NCI-H1930 (cell line): ENCODE data around the gene COL6A3.
A peak's percentile ranks its signal among the peaks of the same experiment; 100 is the strongest.

Experiments used
- DNase-seq, 2 experiments: peaks; one replicate each; lab custom pipeline; 2025; lab: John Stamatoyannopoulos, UW

COL6A3 gene

DNA sequence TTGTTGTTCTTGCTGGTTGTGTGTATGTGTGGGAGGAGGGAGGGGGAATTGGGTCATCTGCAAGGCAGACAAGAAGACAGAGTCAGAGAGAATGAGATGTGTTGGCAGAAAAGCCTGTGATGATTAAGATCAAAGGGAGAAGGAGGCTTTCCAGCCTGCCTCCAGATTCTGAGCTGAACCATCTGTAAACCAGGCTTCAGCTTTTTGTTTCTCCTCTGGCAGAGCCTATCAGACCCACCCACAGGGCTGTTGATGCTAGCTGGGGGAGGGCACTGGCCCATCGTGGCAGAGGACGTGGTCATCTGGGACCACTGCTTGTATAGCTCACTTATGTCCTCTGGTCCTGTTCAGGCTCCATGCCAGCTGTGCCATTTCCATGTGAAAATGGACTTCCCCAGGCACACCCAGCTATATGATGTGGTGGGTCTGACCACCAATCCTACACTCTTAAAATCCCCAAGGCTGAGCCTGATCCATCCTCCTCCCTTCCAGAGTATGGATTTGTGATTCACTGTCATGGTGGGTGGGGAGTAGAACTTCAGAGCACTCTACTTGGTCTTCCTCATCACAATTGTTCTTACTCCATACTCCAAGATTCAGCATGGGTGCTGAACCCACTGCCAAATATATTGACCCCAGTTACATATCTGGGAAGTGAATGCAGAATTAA lies 27.8 kb upstream of the COL6A3 start:
- no peak for DNase-seq

DNA sequence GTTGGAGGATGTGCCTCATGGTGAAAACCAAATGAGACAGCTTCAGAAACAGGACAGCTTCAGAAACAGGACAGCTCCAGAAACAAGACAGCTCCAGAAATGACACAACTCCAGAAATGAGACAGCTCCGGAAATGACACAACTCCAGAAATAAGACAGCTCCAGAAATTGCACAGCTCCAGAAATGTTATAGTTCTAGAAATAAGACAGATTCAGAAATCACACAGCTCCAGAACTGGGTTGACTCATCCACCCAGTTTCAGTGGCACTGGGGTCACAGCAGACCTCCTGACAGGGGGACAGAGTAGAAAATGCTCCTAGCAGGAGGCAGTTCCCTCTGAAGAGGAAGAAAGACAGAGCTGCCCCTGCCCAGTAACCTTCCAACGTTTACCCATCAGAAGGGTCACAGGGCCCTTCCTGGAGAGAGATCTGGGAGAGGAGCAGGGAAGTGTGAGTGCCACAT lies 26.9 kb upstream of the COL6A3 start:
- no peak for DNase-seq

DNA sequence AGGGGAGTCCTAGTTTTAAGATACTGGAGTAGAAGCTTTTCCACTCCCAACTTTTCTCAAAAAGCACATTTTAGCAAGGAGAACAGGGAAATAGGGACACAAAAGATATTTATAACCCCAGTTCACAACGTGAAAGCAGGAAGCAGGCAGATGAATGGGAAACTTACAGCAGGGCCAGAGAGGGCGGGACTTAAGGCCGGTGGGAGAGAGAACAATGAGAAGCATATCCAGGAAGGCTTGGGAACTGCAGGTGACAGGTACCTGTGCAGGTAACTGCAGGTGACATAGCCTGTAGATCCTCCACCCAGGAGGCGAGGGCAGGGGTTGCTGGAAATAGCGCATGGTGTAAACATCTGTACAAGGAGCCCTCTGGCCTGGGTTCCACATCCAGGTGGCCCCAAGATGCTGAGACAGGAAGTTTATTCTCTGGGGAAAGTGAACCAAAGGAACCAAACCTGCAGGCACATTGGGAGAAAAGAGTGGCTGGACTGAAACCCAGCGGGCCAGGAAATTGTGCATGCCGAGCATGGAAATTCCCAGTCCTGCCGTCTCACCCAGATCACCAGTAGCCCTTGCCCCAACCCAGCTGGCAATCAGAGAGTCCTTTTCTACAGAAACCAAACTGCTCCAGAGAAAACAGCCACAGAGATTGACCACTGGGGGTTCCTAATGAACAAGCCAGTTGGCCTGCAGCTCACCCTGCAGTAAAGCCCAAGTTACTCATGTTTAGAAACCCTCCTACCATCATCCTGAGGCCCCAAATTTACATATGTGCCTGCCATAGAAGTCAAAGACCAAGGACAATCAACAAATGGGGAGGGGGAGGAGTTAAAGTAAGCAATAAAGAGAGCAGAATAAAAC lies 24.3 kb upstream of the COL6A3 start:
- DNase-seq, result no peak

DNA sequence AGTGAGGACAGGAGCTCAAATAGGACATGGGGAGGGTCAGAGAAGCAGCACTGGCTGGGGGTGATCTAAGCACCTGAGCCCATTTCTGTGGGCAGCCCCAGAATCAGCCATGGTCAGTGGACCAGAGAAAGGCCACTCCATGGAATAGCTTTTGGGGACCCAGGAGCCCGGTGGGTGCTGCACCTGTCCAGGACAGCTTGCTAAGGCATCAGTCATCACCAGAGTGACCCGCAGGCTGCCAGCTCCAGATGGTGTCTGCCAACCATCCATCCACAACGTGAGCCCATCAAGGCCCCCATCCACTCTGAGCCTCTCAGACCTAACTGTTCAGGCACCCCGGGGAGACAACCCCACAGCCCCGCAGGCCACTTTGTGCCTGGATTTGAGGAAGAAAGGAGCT lies 23.6 kb upstream of the COL6A3 start:
- no peak for DNase-seq

DNA sequence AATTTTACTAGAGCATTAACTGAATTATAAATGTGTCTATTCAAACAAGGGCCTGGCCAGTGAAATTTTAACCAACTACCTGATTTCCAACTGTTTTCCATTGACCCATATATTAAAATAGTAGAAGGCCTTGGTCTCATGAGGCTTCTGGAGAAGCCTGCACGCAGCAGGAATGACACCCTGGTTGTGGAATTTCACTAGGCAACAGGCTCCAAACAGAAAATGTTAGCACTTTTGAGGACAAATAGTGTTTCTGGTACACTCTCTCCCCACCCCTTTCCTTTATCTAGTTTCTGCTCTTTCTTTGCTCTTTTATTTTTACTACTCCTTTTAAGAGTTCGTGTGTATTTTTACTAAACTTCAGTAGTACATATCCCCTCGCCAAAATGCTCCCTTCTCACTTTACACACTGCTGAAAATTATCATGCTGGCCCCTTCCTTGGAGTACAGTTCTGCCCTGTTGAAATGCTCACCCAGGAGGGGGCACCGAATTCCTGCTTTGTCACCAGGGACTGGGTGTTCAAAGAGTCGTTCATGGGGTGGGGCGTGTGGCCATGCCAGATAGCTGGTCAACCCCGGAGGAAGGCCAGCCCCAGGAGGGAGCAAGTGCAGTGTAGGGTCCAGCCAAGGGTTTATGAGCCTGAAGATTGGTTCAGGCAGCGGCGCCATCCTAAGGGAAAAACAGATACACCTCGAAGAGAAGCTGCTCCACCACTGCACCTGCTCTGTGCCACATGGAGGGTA lies 22.1 kb upstream of the COL6A3 start:
- DNase-seq, result no peak

DNA sequence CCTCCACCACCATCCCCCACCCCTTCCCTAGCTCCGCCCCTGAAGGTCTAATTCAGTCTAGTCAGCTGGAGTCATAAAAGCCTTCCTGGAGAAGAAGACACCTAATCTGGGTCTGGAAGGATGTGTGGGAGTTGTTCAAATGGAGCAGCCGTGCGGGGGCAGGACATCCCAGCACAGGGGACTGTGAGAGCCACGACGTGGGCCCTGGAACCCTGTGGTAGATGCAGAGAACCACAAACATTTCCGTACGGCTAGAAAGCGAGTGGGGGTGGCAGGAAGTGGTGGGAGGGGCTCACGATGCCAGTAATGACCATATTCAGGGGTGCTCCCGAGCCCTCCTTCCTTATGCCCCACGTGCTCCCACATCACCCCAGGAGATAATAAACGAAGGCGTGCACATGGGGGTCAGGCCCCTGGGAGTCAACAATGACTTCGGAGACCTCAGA lies 20.9 kb upstream of the COL6A3 start:
- no peak for DNase-seq

DNA sequence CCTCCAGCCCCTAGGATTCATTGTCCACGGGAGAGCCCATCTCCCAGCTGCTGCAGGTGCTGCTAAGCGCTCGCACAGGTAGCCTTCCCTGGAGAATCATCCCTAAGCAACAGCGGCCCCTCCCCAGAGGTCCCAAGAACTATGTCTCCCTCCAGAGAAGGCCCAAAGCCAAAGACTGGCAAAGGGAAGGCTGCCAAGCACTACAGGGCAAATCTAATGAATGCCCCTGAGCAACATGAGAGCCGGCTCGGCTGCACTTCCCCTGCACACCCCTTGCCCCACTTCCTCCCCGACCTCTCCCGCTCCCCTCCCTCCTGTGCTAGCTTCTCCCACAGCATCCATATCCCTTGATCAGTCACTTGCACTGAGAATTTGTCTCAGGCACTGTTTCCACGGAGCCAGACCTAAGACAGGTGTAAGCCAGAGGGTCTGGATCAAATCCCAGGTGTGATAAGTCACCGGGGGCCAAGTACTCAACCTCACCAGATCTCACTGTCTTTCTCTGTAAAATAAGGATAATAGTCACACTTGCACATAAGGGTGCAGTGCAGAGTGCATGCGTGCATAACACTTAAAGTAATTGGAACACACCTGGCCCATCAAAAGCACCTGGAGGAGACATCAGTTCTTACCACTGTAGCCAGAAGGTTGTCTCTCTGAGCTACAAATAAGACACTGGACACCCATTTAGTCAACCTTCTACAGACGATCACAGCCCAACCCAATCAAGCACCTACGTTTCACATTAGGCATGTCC lies 20.1 kb upstream of the COL6A3 start:
- DNase-seq, result no peak

DNA sequence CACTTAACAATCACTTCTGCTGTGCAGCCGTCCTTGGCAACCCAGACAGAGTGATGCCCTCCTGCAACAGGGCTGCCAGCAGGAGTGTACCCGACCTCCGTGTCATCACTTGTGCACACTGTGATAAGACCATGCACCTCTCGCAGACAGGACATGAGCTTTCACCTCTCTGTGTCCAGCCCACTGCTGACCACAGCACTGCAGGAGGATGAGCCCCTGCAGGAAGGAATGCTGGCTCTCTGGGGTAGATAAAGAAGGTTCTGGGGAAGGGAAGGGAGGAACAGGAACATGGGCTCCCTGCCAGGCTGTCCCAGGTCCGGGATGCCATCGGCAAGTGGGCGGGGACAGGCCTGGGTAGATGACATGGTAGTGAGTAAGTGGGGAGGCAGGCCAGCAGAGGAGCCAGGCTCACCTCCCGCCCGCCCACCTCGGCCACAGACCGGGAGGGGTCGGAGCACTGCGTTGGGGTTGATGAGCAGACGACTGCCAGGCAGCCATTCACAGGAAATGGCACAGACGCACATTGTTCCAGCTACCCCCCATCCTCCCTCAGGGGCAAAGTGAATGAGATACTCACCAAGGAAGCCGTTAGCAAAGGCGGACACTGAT lies 18.6 kb upstream of the COL6A3 start:
- DNase-seq, result no peak

DNA sequence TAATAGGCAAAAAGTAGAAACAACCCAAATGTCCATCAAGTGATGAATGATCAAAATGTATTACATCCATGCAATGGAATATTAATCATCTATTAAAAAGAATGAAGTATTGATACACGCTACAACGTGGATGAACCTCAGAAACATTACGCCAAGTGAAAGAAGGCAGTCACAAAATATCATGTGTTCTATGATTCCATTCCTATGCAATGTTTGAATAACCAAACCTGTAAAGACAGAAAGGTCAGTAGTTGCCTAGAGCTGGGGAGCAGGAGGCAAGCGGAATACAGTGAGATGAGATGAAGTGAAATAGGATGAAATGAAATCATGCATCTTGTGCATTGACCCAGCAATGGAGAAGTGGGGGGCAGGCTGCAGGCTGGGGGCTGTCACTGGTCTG lies 17.9 kb upstream of the COL6A3 start:
- no peak for DNase-seq

DNA sequence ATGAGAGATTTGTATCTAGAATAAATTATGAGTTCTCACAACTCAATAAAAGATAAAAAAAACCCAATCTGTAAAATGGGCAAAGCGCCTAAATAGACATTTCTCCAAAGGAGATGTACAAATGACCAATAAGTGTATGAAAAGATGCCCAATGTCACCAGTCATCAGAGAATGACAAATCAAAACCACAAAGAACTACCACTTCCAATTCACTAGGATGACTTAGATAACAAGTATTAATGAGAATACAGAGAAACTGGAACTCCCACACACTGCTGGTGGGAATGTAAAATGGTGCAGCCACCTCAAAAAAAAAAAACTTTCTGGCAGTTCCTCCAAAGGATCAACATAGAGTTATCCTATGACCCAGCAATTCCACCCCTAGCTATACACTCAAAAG lies 17.4 kb upstream of the COL6A3 start:
- DNase-seq, result no peak

DNA sequence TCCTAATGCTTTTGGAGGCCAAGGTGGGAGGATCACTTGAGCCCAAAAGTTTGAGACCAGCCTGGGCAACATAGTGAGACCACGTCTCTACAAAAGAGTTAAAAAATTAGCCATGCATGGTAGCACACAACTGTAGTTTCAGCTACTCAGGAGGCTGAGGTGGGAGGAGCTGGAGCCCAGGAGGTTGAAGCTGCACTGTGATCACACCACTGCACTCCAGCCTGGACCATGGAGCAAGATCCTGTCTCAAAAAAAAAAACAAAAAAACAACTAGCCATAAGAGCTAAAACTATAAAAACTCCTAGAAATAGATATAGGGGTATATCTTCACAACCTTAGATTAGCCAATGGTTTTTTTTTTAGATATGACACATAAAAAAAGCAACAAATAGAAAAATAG lies 16.9 kb upstream of the COL6A3 start:
- DNase-seq, result no peak

DNA sequence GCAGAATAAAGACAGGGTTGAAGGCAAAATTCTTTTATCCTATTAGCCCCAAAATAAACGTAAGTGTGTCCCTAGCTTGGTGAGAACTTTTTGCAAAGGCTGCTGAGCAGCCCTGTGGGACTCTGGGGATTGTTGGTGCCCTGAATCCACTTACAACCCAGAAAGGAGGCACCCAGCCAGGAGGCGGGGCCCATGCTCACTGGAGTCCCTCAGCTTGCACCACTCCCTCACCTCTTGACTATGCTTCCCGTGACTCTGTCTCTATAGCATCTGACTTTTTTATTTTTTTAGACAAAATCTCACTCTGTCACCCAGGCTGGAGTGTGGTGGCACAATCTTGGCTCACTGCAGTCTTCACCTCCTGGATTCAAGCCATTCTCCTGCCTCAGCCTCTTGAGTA lies 15.8 kb upstream of the COL6A3 start:
- DNase-seq, result no peak

DNA sequence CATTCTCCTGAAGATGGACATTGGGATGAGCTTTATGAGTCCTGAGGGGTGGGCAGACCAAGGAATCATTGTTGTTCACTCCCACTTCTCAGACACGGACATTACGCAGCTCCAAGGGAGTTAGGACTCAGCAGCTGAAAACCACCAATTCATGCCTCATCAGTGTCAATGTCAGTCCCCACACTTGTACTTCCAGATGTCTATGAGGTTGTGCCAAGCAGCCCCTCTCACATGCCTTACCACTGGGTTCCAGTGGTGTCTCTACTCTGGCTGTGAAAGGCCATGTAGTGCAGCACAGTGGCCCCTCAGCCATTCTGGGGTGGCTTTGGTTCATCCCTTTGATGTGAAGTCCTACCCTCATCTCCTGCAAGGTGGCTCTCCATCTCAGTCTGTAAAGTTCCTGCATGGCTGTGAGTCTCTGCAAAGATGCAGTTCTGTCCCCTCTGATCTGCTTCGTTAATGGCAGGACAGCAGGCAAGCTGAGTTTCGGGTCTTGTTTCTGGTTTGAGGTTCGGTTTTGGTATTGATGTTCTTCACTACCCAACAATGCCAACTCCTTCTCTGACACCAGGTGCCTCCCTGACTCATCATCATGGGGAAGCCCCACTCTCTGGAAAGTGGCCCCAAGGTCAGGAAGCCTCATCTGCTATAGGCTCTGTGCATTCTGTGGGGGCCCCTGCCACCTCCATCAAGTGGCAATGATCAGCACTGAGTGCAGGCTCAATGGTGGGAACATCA lies 14.0 kb upstream of the COL6A3 start:
- DNase-seq, result no peak

DNA sequence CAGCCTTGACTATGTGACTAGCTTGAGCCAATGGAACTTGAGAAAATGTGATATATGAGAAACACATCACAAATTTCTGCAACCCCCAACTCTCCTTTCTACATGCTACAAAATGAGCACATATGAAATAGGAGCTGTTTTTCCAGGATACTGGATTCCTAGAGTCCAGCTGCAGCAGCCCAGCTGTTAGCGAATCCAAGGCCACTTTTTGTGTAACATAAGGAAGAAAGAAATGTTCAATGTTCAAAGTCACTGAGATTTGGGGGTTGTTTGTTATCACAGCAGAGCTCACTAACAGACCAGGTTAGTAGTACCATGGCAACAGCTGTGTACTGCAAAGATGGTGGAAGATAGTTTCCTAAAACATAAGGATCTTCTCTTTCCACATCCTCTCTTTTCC lies 12.6 kb upstream of the COL6A3 start:
- DNase-seq, result no peak

DNA sequence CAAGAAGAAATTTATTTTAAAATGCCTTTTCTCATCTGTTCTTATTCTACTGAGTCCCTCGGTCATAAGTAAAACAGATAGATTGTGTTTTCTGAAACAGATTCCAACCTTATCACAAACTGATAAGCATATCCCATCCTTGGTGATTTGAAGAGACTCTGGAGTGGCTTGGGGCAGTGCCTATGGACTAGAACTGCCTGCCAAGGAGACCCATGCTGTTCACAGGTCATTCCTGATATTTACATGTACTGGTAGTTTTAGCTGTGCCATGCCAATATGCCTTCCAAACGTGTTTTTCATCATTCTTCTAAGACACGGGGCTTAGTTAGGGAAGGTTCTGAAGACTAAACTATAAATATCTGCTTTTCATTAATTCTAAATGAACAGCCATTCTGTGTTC lies 11.4 kb upstream of the COL6A3 start:
- DNase-seq, result no peak

DNA sequence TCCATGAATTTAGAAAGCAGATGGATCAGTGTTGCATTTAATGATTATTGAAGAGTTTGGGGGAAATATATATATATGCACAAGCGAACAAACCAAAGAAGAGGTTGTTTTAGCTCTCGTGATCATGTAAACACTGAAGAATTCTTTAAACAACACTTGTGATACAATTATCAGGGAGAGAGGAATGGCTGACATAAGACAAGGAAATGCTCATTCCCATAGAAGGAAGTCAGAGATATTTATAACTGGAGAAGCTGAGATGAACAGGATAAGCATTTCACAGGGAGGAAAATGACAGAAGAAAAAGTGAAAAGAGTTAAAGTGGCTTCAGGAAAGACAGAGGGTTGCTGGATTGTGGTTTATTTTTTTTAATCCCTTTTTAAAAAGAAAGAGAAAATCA lies 10.6 kb upstream of the COL6A3 start:
- no peak for DNase-seq

DNA sequence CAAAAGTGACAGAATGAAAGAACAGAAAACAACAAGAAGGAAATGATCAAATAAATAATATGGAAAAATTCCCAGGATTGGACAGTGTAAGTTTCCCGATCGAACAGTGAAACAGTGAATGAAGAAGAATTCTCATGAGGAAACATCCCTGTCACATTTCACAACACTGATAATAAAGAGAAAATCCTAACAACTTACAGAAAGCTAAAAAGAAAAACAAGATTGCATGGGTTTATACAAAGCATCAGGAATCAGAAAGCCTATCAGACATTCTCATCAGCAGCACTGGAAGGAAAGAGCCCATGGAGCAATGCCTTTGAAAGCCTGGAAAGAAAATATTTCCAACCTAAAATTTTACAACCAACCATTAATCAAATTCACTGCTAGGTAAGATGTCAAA lies 9.9 kb upstream of the COL6A3 start:
- DNase-seq, result no peak

DNA sequence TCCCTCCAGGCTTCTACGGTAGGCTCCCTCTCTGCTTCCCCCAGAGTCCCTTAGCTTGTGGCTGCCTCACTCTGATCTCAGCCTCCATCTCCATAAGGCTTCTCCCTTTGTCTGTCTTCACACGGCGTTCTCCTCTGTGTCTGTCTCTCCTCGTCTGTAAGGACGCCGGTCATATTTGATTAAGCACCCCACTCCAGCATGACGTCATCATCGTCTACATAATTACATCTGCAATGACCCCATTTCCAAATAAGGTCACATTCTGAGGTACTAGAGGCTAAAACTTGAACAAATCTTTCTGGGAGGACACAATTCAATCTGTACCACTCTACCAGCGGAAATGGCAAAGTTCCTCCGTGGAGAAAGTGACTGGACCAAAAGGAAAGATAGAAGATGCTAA lies 8.3 kb upstream of the COL6A3 start:
- DNase-seq, result no peak

DNA sequence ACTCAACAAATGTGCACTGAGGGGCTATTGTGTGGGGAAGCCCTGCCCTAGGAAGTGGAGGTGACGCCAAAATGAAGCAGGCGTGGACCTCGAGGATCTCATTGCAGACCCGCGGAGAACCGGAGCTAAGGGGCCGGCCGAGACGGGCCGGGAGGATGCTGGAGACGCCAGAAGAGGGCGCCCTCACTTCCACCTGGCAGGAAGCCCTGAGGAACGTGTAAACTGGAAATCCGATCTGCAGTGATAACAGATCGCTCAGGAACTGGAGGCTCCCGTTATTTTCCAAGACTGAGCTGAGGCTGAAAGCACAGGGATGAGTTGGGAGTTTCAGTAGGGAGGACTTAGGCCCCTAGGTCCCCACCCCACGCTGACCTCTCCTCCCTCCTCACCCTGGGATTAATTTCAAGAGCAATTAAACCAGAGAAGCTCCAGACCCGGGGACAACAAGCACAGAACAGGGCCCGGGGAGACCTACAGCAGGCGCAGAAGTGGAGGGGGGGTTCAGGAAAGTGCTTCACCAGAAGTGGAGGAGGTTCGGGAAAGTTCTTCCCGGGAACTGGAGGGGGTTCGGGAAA lies 7.7 kb upstream of the COL6A3 start:
- DNase-seq, result peak; percentile 33 to 69

DNA sequence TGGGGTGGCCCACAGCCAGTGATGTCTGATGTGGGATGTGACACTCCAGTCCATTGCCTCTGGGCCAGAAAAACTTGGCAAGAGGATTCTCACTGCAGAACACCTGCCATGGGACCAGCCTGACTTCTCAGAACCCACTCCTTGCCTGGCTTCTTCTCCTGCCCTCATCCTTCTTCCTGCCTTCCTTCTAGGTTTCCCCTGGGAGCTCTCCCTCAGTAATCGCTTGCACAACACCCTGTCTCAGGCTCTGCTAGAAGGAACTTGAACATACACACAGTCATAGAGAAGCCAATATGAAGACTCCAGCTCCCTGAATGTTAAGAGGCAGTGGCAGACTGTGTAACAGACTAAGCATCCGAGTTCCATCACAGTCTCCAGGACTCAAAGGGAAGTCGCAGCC lies 4.3 kb upstream of the COL6A3 start:
- no peak for DNase-seq
